Measurements from ENCODE around the gene DDX27. TPM values are rescaled to one million over a fixed set of nuclear protein-coding genes. Genes with fewer than 3 reads are reported as not detected.

DDX27 gene
- total RNA-seq, 1 donor from 2014 or later: 43.6 TPM

DNA sequence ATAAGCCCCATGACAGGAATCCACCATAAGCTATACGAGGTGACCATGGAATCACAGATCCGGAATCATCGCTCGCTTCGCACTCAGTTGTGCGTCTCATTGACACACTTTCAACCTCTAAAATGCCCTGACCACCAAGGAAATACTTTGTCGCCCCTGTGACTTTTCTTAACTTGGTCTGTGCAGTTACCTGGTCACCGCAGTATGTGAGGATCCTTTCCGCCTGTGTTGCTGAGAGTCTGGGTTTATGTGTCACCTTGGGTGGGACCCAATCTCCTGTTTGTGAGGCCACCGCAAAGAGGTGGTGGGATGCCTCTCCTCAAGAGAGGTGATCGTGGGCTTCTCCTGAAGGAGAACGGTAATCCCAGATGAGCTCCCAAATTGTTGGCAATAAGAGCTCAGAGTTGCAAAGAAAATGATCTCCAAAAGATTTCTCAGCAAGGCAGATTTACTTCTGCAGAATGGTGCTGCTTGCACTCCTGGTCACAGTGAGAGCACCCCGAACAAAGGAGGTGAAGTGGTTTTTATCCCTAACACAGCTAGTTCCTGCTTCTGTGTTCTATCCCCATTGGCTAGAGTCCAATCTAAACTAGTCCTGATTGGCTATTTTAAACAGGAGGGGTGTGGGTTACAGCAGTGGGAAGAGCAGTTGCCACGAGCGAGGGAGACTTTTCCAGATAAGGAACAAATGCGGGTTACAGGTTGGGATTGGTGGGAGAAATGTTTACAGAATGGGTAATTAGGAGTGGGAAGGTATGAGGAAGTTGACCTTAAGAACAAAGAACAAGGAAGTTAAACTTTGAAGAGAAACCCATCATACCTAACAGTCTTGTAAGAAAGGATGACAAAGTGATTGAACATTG lies 67.7 kb downstream of the DDX27 start:
- intact Hi-C loops (cut with micrococcal nuclease): no loop called here

DNA sequence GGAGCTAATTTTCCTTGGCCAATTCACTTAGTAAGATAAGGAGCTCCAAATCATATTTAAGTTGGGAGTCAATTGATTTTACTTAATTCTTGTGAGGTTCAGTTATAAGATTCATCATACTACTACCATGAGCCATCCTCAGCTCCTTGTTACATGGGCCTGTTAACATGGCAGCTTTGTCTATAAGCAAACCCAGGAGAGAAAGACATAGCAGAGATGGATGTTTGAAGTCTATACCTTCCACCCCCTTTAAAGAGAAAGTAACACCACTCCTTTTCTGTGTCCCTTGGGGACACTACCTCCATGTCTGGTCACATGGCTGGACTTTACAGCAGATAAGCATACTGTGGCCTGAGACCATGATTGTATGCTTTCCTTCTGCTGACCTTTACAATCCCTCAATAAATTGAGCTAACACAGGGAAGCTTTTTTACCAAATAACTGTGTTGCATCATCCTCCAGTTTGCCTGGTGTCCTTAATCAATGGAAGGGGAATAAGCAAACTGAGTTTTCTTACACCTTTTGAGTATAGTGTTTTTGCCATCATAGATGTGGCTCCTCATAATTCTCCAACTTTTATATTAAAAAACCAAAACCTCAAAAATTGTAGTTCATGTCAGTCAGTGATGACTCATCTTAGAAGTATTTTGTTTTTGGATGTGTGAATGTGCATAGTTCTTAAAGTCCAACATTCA lies 68.5 kb downstream of the DDX27 start:
- intact Hi-C loops (cut with micrococcal nuclease): no loop called here

DNA sequence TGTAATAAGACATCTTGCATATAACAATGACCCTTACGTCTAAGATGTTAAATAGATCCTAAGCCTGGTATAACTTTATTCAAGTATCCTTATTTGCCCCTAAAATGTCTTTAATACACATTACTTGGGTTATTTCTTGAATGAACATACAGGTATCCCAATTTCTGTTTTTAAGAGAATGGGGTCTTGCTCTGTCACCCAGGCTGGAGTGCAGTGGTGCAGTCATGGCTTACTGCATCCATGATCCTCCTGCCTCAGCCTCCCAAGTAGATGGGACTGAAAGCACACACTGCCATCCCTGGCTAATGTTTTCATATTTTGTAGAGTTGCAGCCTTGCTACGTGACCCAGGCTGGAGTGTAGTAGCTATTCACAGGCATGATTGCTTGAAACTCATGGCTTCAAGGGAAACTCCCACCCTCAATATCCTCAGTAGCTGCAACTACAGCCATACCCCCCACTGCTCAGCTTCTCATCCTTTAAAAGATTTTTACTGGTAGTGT lies 69.1 kb downstream of the DDX27 start:
- intact Hi-C loops (cut with micrococcal nuclease): no loop called here

DNA sequence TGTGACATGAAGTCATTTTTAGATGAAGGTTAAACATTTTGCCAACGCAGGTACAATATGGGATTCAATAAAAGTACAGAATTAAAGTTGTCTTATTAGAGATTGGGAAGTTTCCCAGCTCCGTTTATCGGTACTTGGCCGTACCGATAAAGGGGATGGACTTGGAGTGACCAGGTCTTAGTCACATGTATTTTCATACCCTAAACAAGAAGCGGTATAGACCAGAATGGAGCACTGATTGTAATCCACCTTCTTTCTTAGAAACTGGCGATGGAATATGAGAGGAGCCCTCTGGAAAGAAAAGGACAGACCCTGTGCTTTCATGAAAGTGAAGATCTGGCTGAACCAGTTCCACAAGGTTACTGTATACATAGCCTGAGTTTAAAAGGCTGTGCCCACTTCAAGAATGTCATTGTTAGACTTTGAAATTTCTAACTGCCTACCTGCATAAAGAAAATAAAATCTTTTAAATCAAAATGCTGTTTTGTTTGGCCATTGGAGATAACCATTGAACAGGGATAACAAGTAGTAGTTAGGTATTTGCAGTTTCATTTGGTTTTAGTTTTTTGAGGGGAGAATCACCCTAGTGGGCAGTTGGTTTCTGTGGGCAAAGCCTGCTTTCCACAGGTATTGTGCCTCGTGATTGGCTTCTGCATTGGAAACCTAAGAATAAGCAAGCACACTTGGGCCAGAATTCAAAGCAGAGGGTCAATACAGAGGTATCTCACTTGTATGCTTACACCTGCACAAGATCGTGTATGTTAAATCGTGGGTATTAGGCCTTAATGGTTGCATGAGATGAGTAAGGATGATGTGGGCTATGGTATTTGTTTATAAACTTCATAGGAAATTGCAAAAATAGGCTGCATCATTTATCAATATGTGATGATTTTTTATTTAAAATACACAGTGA lies 69.8 kb downstream of the DDX27 start:
- intact Hi-C loops (cut with micrococcal nuclease): no loop called here

DNA sequence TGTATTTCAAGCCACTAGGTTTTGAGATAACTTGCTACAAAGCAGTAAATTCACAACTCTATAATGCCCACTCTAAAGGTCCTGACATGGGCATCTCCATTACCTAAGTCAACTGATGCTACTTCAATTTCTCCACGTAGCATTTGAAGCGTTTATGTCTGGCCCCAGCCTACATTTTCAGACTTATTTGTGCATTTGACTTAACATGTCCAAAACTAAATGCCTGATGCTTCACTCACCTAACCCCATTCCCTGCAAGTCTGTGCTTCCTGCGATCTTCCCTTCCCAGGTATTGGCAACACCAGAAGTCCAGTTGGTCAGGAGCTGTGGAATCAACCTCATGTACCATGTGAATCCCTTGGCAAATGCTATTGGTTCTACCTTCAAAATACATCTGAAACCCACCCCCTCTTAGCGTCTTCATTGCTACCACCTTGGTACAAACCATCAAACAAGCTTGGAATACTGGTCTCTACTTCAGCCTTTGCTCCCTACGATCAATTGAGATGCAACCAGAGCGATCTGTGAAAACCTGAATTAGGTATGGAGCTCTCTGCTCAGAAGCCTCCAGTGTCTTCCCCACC lies 71.5 kb downstream of the DDX27 start:
- intact Hi-C loops (cut with micrococcal nuclease): no loop called here

DNA sequence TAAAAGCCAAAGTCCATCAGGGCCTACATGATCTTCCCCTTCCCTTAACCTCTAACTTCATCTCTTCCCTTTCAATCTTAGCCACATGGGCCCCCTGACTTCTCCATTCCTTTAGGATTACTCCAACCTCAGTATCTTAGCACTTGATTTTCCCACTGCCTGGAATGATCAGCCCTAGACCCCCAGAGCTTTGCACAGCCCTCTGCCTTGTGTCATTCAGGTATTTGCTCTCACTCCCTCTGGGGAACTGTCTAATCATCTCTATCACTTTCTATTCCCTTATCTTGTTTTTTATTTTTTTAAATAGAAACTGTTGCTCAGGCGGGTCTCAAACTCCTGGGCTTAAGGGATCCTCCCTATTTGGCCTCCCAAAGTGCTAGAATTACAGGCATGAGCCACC lies 72.0 kb downstream of the DDX27 start:
- intact Hi-C loops (cut with micrococcal nuclease): no loop called here

DNA sequence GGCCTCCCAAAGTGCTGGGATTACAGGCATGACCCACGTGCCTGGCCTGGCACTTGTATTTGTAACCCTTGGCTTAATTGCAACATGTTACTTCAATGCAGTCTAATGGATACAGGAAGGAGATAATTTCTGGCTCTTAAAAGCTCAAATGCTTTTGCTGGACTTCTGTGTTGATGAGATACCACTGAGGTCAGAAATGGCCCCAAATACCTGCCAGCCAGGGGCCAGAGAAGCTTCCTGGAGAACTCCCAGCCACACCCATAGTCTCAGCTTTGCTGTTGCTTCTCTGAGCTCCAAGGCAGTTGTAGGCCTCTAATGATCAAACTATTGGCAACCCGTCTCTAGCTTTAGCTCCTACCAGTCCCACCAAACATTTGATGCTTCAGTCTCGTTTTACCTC lies 72.8 kb downstream of the DDX27 start:
- intact Hi-C loops (cut with micrococcal nuclease): no loop called here

DNA sequence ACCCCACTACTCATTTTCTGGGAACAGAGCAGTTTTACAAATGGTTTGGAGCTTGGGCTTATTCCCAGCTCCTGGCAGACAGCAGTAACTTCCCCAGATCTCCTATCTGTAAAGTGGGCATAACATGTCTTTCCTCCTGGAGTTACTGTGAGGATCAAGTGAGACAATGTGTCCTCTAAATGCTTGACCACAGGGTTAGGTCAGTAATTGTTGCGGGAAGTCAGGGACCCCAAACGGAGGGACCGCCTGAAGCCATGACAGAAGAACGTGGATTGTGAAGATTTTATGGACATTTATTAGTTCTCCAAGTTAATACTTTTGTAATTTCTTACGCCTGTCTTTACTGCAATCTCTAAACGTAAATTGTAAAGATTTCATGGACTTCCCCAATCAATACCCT lies 73.9 kb downstream of the DDX27 start:
- intact Hi-C loops (cut with micrococcal nuclease): no loop called here

Other genes starting within 250 kb of the DDX27 start
- 68.6 and 70.8 TPM in 2 replicates for gene CSE1L, start 173.1 kb upstream of the DDX27 start, total RNA-seq
- 53.9 and 57.1 TPM in 2 replicates for gene STAU1, start 31.1 kb upstream of the DDX27 start, total RNA-seq
- 90.5 and 93.4 TPM in 2 replicates for gene ZNFX1, start 58.6 kb downstream of the DDX27 start, total RNA-seq